GF-D8 (cell line): ENCODE data around the gene ANKRD55.
"Not testable (repeated sequence)": the region's sequence is repeated elsewhere in the genome, so short reads cannot be mapped to it uniquely, and the experiment has no call there.

Experiments
- DNase-seq: peaks from one replicate; lab custom pipeline; 2025; lab: John Stamatoyannopoulos, UW

ANKRD55 gene

DNA sequence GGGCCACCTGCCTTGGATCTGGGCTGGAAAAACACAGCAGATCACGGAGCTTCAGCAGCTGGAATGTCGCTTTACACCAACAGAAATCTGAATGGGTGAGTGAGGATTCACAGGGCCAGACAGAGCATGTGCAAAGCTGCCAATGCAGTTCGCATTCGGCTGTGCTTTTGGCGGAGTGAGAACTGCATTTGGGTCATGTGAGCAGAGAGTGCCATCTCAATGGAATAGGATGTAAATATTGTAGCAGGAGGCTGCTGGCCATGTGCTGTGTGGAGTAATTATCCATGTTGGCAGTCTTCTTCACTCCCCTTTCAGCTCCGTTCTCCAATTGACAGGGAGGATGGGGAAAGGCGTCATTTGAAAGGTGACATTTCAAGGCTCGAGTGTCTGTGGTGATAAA, at the start of gene ANKRD55:
Gene ANKRD55, minus strand, starts transcription at position 101 of the 400 bp plus-strand sequence. CDS start 417 bp downstream, outside the sequence.
- DNase-seq = no peak

- no peak for DNase-seq
These were observed 49.1 kb upstream of the ANKRD55 start for GRCh38 chr5:56282216-56282615.

- no peak for DNase-seq
These were observed 48.5 kb upstream of the ANKRD55 start for GRCh38 chr5:56281489-56282165.

DNA sequence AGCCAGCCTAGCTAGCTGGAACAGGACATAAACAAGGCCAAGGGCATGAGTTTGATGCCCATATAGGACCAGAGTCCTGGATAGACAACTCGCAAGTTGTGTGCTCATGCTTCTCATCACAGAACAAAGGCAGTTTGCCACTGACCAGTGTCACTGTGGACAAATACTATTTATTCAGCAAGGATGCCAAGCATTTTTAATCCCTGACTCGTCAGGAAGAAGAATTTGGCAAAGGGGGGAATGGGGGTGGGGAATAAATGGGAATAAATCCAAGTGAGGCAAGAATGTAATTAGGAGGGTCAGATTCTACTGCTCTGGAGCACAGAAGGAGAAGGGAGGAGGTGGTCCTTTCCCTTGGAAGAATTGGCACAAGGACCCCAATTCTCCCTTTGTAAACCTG, 46.8 kb upstream of the ANKRD55 start:
- no peak for DNase-seq

DNA sequence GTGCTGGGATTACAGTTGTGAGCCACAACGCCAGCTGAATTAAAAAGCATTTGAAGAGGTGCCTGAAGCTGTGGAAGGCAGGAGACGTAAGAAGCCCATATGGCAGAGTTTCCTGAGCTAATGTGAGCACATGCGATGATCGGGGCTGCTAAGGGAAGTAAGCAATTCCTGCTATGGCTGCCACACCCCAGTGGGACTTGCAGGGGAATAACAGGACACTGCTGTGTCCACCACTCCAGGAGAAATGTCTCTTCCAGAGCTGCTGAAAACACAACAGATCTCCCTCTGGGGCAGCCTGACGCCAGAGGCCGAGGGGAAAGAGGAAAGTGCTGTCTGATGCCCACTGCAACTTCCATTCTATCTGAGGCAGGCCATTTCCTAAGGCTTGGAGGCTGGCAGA, 46.2 kb upstream of the ANKRD55 start:
- DNase-seq = no peak

- no peak for DNase-seq
These were observed 45.2 kb upstream of the ANKRD55 start for GRCh38 chr5:56278335-56278753.

GRCh38 chr5:56277573-56277972, 44.4 kb upstream of the ANKRD55 start:
- no peak for DNase-seq

DNA sequence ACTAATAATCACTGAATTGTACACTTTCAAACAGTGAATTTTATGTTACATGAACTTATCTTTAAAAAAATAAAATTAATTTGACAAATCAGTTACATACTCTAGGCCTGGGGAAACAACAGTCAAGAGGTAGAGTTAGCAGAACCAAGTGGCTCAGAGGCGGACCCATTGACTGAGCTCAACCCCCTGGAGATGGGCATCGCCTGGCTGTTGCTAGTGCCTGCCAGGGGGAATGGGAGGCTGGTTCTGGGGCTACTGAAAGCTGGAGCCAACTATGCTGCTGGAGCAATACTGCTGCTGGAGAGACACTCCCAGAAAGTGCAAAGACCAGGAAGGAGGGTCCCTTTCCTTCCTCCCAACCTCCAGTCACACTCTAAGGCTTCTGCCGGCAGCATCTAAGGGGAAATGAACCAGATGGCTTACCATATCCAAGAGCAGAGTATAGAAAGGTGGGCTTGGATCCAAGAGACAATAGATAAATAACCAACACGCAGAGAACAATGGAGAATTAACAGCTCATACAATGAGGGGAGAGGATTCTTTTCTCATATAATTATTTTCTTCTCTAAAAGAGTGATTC, 40.3 kb upstream of the ANKRD55 start:
- no peak for DNase-seq

DNA sequence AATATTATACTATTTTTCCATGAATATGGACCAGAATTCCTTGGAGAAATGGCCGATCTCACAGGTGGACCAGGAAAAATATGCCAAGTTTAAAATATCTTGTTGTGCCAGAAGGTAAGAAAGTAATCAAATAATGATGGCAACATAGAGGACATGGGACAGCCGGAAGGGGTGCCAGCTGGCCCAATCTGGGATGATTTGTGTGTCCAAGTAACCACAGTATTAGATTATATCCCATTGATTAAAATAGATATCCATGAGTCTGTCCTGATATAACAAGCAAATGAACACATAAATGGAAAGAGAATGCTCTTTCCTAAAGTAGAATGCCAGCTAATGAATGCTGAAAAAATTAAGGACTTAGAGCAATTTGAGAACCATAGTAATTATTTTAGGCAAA, 39.6 kb upstream of the ANKRD55 start:
- no peak for DNase-seq

DNA sequence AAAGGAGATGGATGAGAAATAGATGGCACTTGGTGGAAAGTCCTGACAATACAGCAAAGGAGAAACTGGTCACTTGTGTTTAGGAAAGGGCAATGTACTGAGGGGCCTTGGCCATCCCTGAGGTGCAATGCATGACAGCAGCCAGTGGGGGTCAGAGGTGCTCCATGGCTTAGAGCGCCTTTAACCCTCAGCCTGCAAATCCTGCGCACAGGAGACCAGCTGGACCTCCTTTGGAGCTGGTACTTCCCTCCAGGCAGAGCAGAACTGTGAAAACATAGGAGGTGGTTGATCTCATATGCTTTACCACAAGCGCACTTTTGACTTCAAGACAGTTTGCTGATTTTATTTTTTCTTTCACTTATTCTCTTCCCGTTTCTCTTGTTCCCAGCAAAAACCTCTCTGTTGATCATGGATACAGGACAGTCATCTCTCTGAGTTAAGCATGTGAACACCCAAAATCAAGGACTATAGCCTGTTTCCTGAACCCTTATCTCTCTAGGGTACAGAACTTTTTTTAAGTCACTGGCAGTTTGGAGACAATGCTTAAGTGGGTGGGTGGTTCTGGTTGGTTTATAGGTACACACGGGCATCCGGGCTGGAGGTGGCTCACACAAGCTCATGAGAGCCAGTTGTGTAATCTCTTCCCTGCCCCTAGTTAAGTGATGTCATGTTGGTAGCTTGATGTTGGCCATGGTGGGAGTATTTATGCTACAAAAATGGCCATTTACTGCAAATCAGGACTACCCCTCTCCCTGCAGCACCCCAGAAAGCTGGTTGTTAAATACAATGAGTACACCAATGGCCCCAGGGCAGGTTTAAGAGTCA, 37.6 kb upstream of the ANKRD55 start:
- no peak for DNase-seq

DNA sequence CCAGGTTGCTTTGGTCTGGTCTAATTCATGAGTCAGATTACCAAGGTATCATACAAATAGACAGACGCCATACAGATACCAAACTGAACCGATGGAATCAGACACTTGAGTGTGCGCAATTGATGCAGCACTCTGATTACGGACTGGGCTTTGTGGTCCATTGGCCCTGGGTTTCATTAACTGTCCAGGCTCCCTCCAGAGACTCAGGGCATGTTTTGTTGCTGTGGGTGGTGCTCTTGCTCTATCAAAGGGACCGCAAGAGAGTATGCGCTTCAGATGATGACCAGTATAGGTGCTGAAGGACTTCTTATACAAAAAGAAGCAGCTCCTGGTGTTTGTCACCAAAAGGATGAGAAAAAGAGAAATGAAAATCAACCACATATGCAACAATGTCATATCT, 36.9 kb upstream of the ANKRD55 start:
- DNase-seq = no peak

- no peak for DNase-seq
These were observed 36.2 kb upstream of the ANKRD55 start for GRCh38 chr5:56269216-56269927.

- DNase-seq = not testable (repeated sequence)
These were observed 35.6 kb upstream of the ANKRD55 start for GRCh38 chr5:56268707-56269106.

DNA sequence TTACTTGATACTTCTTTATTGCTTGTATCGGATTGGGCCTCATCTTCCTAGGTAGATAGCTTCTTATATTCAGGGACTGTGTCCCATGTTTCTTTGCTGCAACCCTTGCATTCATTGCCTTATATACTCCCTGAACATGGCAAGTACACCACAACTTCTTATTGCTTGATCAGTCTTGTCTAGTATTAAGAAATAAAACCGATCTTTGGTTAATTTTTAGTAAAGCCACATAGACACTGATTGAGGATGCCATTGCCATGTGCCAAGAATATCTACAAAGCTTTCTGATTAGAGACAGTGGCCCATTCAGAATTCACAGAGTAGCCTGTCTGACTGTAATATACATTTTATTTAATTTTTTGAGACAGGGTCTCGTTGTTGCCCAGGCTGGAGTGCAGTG, 34.7 kb upstream of the ANKRD55 start:
- no peak for DNase-seq

DNA sequence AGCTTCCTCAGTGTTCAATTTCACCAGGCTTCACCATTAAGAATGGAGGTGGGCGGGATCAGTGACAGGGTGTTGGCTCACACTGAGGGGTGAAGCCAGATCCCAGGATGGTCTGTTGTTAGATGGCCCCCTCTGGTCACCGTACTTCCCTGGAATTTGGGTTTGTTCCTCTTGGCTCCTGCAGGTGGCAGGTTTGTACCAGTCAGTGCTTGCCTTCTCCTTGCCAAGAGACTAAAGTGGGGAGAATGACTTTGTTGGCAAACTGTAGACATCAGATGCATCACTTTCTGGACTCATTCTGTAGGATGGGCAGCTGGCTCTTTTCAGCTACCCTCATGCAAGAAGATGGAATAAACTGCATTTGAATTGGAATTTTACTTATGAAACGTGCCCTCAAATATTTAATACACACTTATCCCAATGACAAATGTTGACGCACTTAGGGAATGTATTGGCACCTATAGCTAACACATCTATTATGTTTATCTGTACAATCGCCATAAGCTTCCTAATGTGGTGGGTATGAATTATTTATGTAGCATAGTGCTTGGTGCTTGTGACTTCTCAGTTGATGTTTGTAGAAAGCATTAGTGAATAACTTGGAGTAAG, 31.4 kb upstream of the ANKRD55 start:
- DNase-seq = no peak

- no peak for DNase-seq
These were observed 29.1 kb upstream of the ANKRD55 start for GRCh38 chr5:56262279-56262678.

DNA sequence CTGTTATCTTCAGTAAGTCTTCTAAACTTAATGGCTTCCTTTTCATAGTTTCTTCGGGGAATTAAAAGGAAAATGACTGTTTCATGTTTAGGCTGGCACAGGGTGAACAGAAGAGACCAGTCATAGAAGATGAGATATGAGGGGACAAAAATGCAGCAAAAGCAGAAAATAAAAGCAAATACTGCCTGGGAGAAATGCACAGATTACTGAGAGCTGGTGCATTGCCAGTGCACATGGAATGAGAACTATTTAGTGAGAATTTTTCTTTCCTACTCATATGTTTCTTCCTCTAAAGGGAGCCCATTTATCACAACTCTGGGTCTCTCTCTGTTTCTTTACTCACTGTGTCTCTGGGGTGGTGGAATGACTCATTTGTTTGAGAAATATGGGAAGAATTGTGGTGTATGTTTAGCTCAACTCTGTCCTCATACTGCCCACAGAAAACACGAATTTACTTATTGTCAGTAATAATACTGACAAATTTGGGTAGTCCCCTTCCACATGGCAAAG, 25.9 kb upstream of the ANKRD55 start:
- no peak for DNase-seq

GRCh38 chr5:56257763-56258529, 24.8 kb upstream of the ANKRD55 start:
- not testable (repeated sequence) for DNase-seq

- DNase-seq = no peak
These were observed 23.9 kb upstream of the ANKRD55 start for GRCh38 chr5:56257010-56257409.

DNA sequence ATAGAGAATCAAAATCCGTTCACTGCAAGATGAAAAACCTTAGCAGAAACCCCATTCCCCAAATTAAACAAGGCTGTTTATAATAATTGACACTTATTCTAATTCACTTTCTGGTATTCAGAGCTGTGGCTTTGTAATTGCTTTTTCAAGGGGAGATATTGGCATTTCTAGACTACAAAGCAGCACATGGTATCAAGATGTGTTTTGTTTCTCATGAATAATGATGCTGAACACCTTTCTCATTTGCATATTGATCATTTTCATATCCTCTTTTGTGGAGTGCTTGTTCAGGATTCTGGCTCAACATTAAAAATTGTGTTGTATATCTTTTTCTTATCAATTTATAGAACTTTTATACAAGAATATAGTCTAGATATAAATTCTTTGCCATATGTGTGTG, 22.4 kb upstream of the ANKRD55 start:
- DNase-seq = no peak

DNA sequence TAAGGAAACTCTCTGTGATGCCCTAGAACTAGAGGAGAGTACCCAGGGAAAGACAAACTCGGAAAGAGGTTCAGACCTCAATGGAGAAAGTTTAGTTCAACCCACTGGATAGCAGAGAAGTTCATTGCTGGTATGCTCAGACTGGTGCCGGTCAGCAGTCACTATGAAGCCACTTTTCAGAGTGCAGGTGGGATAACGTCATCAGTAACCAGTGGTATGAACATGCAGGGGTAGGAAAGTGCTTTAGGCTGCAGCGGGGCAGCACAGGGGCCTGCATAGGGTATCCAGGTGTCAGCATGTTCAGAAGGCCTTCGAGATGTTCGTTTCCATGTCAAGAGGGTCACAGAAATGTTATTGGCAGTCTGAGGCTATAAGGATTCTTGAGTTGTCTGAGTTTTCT, 20.8 kb upstream of the ANKRD55 start:
- DNase-seq = no peak
